ENCODE data around the gene DCLRE1A.

The DCLRE1A gene

DNA sequence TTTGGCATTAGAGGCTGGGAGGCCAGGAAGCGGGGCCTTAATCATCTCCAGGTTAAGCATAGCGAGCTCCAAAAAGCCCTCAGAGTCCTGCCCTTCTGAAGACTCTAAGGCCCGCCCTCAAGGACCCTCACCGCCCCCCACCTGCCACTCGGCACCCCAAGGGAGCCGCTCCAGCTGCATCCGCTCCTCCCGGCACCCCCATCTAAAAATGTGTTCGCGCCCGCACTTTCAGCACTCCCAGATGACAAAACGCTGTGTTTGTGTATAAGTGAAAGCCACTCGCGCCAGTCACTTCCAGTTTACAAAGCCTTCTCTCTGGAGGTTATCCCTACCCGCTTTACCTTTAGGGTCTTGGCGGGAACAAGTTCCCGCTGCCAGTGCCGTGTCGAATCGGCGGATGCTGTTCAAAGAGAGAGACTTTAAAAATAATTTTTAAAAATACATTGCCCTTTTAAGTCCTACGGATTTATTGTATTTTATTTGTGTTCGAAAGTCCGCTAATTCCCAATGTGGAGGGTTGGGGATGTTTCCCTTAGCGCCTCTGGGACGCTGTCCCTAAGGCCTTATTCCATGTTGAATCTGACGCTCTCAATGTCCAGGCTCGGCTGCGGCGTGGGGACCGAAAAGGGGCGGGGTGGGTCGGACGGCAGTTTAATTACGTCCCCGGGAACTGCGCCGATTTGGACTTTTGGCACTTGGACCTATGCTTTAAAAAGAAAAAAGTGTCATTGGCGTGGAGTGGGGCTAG is at the start of gene DCLRE1A, which contains the start of gene NHLRC2:
DCLRE1A (minus strand) TSS at position 70 of the 748 bp plus-strand sequence. CDS start 900 bp downstream, outside the sequence.
NHLRC2 (plus strand) TSS at position 649 of the 748 bp plus-strand sequence. CDS start 212 bp downstream, outside the sequence.
- DNase-seq (ENCODE audit: low read depth in 4 of 4, low spot score in 1 of 4) = peak; percentile 48 to 54 (median 53)

DNA sequence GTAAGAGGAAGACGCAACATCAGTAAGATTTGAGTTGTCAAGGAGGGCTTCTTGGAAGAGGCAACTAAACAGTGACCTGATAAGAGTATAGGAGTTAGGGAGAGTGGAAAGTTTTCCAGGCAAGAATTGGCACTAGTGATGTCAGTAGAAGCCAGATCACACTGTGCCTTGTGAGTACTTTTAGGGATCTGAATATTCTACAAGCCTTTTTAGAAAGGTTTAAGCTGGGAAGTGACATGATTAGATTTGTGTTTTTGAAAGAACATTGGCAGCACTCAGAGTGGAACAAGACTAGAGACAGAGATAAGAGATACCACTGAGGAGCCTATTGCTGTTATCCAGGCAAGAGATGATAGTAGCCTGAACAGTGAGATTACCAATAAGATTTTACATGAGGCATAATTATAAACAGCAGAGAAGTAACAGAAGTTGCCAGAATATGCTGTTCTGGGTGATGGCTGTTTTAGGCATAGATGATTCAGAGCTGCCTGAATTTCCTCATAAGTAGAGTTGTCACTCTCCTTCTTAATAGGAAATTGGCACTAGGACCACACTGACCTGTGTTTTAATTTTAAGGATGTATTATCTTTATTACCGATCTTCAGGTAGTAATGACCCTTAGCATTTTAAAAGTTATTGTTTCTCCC is 46.2 kb upstream of the DCLRE1A start:
- DNase-seq (ENCODE audit: low read depth in 4 of 4, low spot score in 1 of 4) = no peak

DNA sequence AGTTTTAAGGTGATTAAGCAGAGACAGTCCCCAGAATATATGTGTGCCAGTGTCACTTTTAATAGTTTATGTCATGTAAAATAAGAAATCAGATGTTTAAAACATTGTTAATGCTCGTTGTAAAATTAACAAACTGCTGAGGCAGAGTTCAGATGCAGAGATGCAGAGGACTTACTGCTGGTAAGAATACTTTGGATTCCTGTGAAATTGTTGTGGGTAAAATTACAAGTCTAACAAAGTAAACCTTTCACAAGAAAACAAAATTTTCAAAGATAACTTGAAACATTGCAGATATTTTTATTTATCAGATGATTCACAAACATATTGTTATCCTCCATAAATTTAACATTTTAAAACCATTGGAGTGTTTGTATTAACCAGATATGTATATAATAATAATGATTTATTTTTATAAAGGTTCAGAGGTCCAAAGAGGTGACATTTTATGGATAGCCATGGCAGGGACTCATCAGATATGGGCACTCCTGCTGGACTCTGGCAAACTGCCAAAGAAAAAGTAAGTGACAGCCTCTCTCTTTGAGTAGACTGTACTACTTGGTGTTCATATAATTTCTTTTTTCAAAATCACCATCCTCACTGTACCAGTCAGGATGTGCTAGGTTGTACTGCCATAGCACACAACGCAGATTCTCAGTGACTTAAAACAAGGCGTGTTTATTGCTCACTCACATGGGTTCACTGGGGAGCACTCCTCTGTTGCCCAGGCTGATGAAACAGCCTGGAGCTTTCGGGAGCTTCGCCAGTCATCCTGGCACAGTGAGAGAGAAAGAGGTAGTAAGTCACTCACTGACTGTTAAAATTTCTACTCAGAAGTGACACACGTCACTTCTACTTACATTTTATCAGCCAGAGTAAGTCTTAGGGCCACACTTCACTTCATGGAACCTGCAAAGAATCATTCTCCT is 44.1 kb upstream of the DCLRE1A start:
- DNase-seq (ENCODE audit: low read depth in 4 of 4, low spot score in 1 of 4) = no peak

DNA sequence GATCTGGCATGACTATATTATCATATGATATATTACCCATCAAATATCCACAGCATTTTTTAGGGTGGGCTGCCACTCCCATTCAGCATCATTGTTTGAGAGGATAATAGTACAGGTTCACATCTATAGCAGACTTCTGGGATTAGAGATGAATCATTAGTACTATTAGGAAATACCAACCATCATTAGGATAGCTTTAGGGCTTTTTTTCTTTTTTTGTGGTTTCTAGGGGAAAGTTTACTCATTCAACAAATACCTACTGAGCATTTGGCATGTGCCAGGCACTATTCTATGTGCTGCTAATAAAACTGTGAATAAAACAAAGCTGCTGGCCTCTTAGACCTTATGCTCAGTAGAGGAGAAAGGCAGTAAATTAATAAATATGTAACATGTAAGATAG is 41.1 kb upstream of the DCLRE1A start:
- no peak for DNase-seq (ENCODE audit: low read depth in 4 of 4, low spot score in 1 of 4)

- no peak for DNase-seq (ENCODE audit: low read depth in 4 of 4, low spot score in 1 of 4)
Measured at GRCh38 chr10:113894581-113894980, 40.7 kb upstream of the DCLRE1A start.

- no peak for DNase-seq (ENCODE audit: low read depth in 4 of 4, low spot score in 1 of 4)
Measured at GRCh38 chr10:113893570-113893969, 39.7 kb upstream of the DCLRE1A start.

- DNase-seq (ENCODE audit: low read depth in 4 of 4, low spot score in 1 of 4) = no peak
Measured at GRCh38 chr10:113891476-113891875, 37.6 kb upstream of the DCLRE1A start.

DNA sequence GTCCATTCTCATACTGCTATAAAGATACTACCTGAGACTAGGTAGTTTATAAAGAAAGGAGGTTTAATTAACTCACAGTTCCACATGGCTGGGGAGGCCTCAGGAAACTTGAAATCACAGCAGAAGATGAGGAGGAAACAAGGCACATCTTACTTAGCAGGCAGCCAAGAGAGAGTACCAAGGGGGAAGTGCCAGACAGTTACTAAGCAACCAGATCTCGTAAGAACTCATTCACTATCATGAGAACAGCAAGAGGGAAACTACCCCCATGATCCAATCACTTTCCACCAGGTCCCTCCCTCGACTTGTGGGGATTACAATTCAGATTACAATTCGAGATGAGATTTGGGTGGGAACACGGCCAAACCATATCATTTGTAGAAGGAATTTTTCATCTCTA is 36.9 kb upstream of the DCLRE1A start:
- no peak for DNase-seq (ENCODE audit: low read depth in 4 of 4, low spot score in 1 of 4)

DNA sequence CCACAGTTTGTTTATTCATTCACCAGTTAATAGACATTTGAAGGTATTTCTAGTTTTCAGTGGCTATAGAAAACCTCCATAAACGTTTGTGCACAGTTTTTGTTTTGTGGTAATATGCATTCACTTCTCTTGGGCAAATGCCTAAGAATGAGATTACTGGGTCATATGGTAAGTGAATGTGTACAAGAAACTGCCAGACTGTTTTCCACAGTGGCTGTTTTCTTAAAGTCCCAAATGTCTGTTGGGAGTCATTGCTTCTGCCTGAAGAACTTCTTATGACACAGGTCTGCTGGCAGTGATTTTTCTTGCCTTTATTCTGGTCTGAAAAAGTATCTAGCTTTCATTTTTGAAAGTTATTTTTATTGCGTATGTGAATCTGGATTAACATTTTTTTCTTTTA is 36.0 kb upstream of the DCLRE1A start:
- DNase-seq (ENCODE audit: low read depth in 4 of 4, low spot score in 1 of 4) = no peak

- DNase-seq (ENCODE audit: low read depth in 4 of 4, low spot score in 1 of 4) = no peak
Measured at GRCh38 chr10:113882240-113882639, 28.4 kb upstream of the DCLRE1A start.

GRCh38 chr10:113880236-113880635 is 26.4 kb upstream of the DCLRE1A start:
- no peak for DNase-seq (ENCODE audit: low read depth in 4 of 4, low spot score in 1 of 4)

GRCh38 chr10:113879691-113880090 is 25.8 kb upstream of the DCLRE1A start:
- DNase-seq (ENCODE audit: low read depth in 4 of 4, low spot score in 1 of 4) = no peak

- DNase-seq (ENCODE audit: low read depth in 4 of 4, low spot score in 1 of 4) = no peak
Measured at GRCh38 chr10:113876461-113876860, 22.6 kb upstream of the DCLRE1A start.

DNA sequence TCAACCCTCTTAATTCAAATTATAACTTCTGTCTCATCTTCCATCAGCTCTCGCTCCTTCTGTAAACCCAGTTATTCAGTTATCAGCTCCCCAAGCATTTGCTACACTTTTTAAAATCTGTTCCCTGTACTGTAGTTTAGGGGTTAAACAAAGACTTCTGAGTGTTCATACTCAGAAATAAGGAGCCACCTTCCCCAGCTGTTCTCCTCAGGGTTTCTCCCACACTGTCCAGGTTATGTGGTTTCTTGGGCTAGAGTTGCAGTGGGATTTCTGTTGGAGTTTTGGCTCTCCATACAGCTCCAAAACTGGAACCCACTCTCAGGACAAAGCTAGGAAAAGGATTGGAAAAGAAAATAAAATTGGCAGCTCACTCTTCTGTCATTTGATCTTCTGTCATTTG is 21.3 kb upstream of the DCLRE1A start:
- DNase-seq (ENCODE audit: low read depth in 4 of 4, low spot score in 1 of 4) = no peak

DNA sequence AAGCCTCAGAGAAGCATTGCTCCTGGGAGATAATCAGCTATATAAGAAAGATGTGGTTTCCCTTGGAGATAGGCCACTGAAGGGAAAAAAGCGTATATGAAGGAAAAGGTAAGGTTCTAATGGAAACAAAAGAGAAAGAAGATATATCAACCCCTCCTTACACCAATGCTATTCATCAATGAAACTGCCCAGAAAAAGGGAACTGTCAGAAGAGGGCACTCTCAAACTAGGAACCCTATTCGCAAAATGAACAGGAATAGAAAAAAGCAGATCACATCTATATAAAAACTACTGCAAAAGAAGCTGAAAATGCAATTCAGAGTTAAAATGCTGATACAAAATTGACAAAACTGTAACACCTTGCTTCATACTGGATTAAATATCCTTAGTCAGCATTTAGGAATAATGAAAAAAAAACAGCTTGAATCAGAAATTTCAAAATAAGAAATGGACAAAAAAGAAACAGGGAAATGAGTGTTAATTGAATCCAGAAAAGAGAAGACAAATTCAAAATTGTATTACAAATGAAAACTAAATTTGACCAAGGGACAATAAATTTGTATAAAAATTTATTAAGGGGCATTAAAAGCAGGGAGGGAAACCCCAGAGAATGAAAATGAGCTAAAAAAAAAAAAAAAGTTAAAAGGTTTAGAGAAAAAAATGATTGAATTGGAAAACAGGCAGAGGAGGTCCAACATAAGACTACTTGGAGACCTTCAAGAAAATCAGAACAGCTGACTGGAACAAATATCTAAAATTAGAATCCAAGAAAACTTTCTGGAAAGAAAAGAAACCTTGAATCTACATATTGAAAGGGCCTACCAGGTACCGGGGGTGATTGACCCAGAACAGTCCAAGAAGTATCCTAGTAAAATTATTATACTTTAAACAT is 18.5 kb upstream of the DCLRE1A start:
- DNase-seq (ENCODE audit: low read depth in 4 of 4, low spot score in 1 of 4) = no peak

- DNase-seq (ENCODE audit: low read depth in 4 of 4, low spot score in 1 of 4) = no peak
Measured at GRCh38 chr10:113869789-113870188, 15.9 kb upstream of the DCLRE1A start.

GRCh38 chr10:113867904-113868303 is 14.0 kb upstream of the DCLRE1A start:
- no peak for DNase-seq (ENCODE audit: low read depth in 4 of 4, low spot score in 1 of 4)

DNA sequence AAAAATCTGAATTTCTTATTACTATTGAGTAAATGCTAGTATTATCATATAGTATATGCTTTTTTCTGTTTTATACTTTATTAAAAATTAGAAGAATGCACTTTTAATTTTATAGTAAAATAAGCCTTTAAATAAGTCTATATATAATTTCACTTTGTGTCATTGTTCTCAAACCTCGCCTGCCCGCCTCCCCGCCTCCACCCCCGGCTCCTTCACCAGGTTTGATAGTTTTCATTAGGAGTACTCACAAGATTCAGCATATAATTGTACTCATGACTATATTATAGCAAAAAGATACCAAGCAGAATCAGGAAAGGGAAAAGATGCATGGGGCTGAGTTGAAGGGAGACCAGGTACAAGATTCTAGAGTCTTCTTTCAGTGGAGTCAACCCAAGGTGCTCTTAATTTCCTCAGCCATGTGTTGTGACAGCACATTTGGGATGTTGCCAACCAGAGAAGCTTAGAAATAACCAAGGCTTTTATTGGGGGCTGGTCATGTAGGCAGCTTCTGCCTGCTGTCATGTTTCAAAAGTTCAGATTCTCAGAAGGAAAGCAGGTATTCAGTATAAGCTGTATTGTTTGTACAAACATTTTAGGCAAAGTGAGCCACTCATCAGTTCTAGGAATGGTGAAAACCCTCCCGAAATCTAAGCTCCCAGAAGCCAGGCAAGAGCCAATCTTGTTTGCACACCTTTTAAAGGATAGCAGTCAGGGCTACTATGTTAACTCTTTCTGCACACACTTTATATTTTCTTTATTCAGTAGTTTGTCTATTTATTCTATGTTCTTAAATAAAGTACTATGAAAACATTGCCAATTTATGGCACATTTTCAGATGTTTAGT is 12.9 kb upstream of the DCLRE1A start:
- no peak for DNase-seq (ENCODE audit: low read depth in 4 of 4, low spot score in 1 of 4)

- DNase-seq (ENCODE audit: low read depth in 4 of 4, low spot score in 1 of 4) = no peak
Measured at GRCh38 chr10:113865901-113866300, 12.0 kb upstream of the DCLRE1A start.

DNA sequence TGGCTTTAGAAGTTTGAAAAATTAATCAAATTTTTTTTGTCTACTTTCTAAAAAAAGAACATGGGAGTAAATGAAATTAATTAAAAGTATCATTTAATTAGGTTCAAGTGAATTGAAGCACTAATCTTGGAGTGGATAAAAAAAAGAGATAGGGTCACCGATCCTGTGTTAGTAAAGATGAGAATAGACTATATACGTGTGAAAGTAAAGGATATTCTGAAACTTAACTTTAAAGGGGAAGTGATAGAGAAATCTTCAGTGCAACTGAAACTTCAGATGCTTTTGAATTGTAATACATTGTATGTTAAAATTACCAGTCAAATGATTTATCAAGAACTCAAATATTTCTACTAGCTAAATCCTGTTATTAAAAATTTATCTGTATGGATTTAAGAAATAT is 5.4 kb upstream of the DCLRE1A start:
- no peak for DNase-seq (ENCODE audit: low read depth in 4 of 4, low spot score in 1 of 4)
